H1 (cell line): ENCODE data around the gene ACP2. TPM values are rescaled to one million over a fixed set of nuclear protein-coding genes. Genes with fewer than 3 reads are reported as not detected.

Experiments used
- CEBPB ChIP-seq: IDR thresholded peaks from 2 replicates; pipeline ENCODE4 v1.6.1; 2012; ENCODE audit warnings: low read depth, low read length
- KDM5A ChIP-seq: fragments of 200-600 bp; IDR thresholded peaks from 2 replicates; pipeline ENCODE4 v1.7.1; 2012; ENCODE audit warnings: mild to moderate bottlenecking, low read length, inconsistent platforms, mixed read lengths
- POLR2A ChIP-seq, 2 experiments: IDR thresholded peaks; 1 replicate in 1 of 2; 2 replicates in 1 of 2; pipeline ENCODE4 v1.6.1; 2011; ENCODE audit warnings: low read depth in 2 of 2, low read length in 2 of 2, mild to moderate bottlenecking in 2 of 2; ENCODE audit errors: control extremely low read depth in 1 of 2
- POLR2AphosphoS5 ChIP-seq: IDR thresholded peaks from 2 replicates; pipeline ENCODE4 v1.6.1; 2011; ENCODE audit warnings: low read depth, low read length
- RAD21 ChIP-seq, 2 experiments: IDR thresholded peaks in 1 of 2; conservative IDR thresholded peaks in 1 of 2; 2 replicates each; pipeline ENCODE4 v1.6.1; 2011; ENCODE audit warnings: low read depth in 2 of 2, low read length in 2 of 2, improper control_type of control experiment in 1 of 2, inconsistent platforms in 1 of 2, mild to moderate bottlenecking in 1 of 2, moderate library complexity in 1 of 2
- polyA plus RNA-seq, 7 experiments: library from polyadenylated mRNA; depleted of rRNA in 3 of 7; stranded (reverse) in 5 of 7; unstranded in 2 of 7; fragments of >200 nt in 5 of 7; fragments of 200-250 nt in 2 of 7; gene quantifications; 1 replicate in 5 of 7; 2 replicates in 1 of 7; 4 replicates in 1 of 7; pipeline versions ENCODE4 v1.2.1 to v1.2.3, GENCODE V29; 2011 to 2013; ENCODE audit warnings: missing spikeins in 2 of 7, mixed read lengths in 2 of 7
- total RNA-seq: library from RNA; stranded (reverse); fragmentation: NEBNext Ultra II Directional; extraction: Animal tissue kit (Norgen Biotek cat#: 25700); gene quantifications from 2 replicates; pipeline ENCODE4 v1.2.1, GENCODE V29; 2021

ACP2 gene
- total and polyA plus RNA-seq, 2 of the 8 experiments (the other 6 are each of a cell fraction or from before 2014, with no cell fraction given), result 17.8 to 19.8 TPM

GRCh38 chr11:47257517-47258316 is 9.1 kb upstream of the ACP2 start, which contains the start of gene NR1H3 (continued):
- TF ChIP-seq RAD21 (IDR thresholded peaks at IDR 0.05 in 1 of 2, conservative IDR thresholded peaks at IDR 0.05 in 1 of 2; ENCODE audit: low read depth in 2 of 2, low read length in 2 of 2) (peak; percentile 42 to 61), CEBPB (peak; percentile 92), KDM5A (no peak), POLR2AphosphoS5 (peak; percentile 56; the same call in 1 of the 2 replicates), POLR2A (IDR thresholded peaks at IDR 0.05; ENCODE audit: control extremely low read depth in 1 of 2, low read depth in 2 of 2, low read length in 2 of 2) (peak in 1 of 2 experiments; percentile 45; a peak in 1 of 3 replicates)
